A549 (cell line): ENCODE measurements around the gene IGFL2.

Source experiments
- ESRRA ChIP-seq: fragments of 150-350 bp; IDR thresholded peaks from 2 replicates; pipeline ENCODE4 v1.6.1; 2014; ENCODE audit warnings: mild to moderate bottlenecking, low read length, borderline replicate concordance
- GATA3 ChIP-seq: IDR thresholded peaks from 2 replicates; pipeline ENCODE4 v1.6.1; 2012; ENCODE audit warnings: borderline replicate concordance
- PHF8 ChIP-seq: fragments of 200-600 bp; sonication (generic); IDR thresholded peaks from 2 replicates; pipeline ENCODE4 v1.6.1; 2016; ENCODE audit warnings: low read depth, mild to moderate bottlenecking, antibody characterized with exemption, moderate library complexity, borderline replicate concordance
- TF ChIP-seq, protein P1 (sequence below): fragments of 450-650 bp; IDR thresholded peaks from 2 replicates; pipeline ENCODE4 v1.6.1; 2014; ENCODE audit warnings: antibody characterized with exemption
- TF ChIP-seq, protein P2 (sequence below): fragments of >200 bp; sonication (Bioruptor Twin); formaldehyde crosslinking; IDR thresholded peaks from 3 replicates; pipeline ENCODE4 v1.5.1; 2016

DNA sequence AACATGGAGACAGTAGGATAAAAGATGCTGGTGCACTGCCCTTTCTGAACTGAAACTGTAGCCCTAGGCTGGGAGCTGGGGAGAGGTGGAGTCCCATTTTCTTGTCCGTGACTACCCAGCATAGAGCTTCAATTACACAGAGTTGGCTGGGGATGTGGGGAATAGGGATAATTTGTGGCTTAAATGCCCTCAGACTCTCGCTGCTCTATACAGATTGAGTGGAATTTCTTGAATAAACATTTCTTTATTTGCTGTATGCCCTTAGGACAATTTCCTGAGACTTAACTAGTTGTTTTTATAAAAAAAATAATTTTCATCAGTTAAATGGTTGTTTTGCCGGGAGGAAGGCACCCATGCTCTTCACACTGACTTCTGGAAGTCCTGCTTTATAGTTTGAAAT, 7.2 kb downstream of the IGFL2 start:
- TF ChIP-seq, protein P1, sequence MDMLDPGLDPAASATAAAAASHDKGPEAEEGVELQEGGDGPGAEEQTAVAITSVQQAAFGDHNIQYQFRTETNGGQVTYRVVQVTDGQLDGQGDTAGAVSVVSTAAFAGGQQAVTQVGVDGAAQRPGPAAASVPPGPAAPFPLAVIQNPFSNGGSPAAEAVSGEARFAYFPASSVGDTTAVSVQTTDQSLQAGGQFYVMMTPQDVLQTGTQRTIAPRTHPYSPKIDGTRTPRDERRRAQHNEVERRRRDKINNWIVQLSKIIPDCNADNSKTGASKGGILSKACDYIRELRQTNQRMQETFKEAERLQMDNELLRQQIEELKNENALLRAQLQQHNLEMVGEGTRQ, result no peak
- TF ChIP-seq, protein P2, sequence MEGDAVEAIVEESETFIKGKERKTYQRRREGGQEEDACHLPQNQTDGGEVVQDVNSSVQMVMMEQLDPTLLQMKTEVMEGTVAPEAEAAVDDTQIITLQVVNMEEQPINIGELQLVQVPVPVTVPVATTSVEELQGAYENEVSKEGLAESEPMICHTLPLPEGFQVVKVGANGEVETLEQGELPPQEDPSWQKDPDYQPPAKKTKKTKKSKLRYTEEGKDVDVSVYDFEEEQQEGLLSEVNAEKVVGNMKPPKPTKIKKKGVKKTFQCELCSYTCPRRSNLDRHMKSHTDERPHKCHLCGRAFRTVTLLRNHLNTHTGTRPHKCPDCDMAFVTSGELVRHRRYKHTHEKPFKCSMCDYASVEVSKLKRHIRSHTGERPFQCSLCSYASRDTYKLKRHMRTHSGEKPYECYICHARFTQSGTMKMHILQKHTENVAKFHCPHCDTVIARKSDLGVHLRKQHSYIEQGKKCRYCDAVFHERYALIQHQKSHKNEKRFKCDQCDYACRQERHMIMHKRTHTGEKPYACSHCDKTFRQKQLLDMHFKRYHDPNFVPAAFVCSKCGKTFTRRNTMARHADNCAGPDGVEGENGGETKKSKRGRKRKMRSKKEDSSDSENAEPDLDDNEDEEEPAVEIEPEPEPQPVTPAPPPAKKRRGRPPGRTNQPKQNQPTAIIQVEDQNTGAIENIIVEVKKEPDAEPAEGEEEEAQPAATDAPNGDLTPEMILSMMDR, result no peak
- TF ChIP-seq ESRRA, result no peak
- no peak for TF ChIP-seq GATA3
- no peak for TF ChIP-seq PHF8
